Parathyroid adenoma (tissue), 2 donors: Measurements from ENCODE around the gene NELFE.
"Not testable (repeated sequence)": the region's sequence is repeated elsewhere in the genome, so short reads cannot be mapped to it uniquely, and the experiment has no call there.

ENCODE experiments used
- H2AFZ ChIP-seq: fragments of 300-600 bp; sonication (generic); one replicate; pipeline ENCODE4 v1.7.0; 2017; ENCODE audit warnings: antibody characterized with exemption, mild to moderate bottlenecking
- H3K27ac ChIP-seq: fragments of 300-600 bp; sonication (generic); one replicate; pipeline ENCODE4 v1.7.0; 2017
- H3K27me3 ChIP-seq: fragments of 300-600 bp; sonication (generic); one replicate; pipeline ENCODE4 v1.7.0; 2017; ENCODE audit warnings: low read length; ENCODE audit not compliant: control insufficient read depth, insufficient read depth
- H3K36me3 ChIP-seq: fragments of 300-600 bp; sonication (generic); one replicate; pipeline ENCODE4 v1.7.0; 2017; ENCODE audit warnings: low read length; ENCODE audit not compliant: control insufficient read depth, insufficient read depth
- H3K4me1 ChIP-seq: fragments of 300-600 bp; sonication (generic); one replicate; pipeline ENCODE4 v1.7.0; 2017; ENCODE audit warnings: control low read depth
- H3K4me2 ChIP-seq: fragments of 300-600 bp; sonication (generic); one replicate; pipeline ENCODE4 v1.7.0; 2017; ENCODE audit warnings: low read length
- H3K4me3 ChIP-seq: fragments of 300-600 bp; sonication (generic); one replicate; pipeline ENCODE4 v1.7.0; 2017; ENCODE audit warnings: low read depth, low read length
- H3K79me2 ChIP-seq: fragments of 300-600 bp; sonication (generic); one replicate; pipeline ENCODE4 v1.7.0; 2017; ENCODE audit warnings: control low read depth
- H3K9ac ChIP-seq: fragments of 300-600 bp; sonication (generic); one replicate; pipeline ENCODE4 v1.7.0; 2017; ENCODE audit warnings: mild to moderate bottlenecking
- H3K9me3 ChIP-seq: fragments of 300-600 bp; sonication (generic); one replicate; pipeline ENCODE4 v1.7.0; 2017; ENCODE audit warnings: low read length; ENCODE audit not compliant: control insufficient read depth
- TF ChIP-seq, protein P1 (sequence below): fragments of 300-600 bp; sonication (generic); IDR thresholded peaks from one replicate; pipeline ENCODE4 v1.7.0; 2017; ENCODE audit warnings: antibody characterized with exemption, mild to moderate bottlenecking
- donor health status: primary hyperparathyroidism.

Gene NELFE

DNA sequence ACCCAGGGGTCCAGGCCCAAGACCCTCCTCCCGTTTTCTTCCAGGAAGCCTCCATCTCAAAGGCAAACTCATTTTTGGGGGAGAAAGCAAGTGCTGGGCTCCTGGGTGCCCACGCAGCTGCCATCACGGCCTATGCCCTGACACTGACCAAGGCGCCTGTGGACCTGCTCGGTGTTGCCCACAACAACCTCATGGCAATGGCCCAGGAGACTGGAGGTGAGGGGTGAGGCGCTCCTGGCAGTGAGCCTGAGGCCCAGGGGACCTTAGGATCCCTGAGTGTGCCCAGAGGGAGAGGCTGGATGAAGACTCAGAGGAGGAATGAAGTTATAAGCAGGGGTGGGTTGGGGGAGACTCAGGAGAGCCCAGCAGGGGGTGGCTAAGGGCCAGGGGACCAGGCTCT is 37.6 kb upstream of the NELFE start:
- not testable (repeated sequence) for H3K4me3 ChIP-seq, H3K79me2 ChIP-seq, H3K9me3 ChIP-seq, H3K4me1 ChIP-seq, H2AFZ ChIP-seq, H3K4me2 ChIP-seq, H3K36me3 ChIP-seq, H3K27ac ChIP-seq, H3K27me3 ChIP-seq, H3K9ac ChIP-seq

DNA sequence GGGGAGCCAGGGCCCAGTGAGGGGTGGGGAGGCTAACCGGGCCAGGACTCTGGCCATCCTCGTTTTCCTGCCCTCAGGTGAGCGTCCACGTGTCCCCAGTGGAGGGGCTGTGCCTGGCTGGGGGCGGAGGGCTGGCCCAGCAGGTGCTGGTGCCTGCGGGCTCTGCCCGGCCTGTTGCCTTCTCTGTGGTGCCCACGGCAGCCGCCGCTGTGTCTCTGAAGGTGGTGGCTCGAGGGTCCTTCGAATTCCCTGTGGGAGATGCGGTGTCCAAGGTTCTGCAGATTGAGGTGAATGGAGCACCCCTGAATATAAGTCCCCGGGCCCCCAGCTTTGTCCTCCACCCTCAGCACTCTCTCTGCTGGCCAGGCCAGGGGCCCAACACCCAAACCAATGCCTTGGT is 35.6 kb upstream of the NELFE start:
- H3K4me3 ChIP-seq, H2AFZ ChIP-seq, H3K79me2 ChIP-seq: not testable (repeated sequence)

DNA sequence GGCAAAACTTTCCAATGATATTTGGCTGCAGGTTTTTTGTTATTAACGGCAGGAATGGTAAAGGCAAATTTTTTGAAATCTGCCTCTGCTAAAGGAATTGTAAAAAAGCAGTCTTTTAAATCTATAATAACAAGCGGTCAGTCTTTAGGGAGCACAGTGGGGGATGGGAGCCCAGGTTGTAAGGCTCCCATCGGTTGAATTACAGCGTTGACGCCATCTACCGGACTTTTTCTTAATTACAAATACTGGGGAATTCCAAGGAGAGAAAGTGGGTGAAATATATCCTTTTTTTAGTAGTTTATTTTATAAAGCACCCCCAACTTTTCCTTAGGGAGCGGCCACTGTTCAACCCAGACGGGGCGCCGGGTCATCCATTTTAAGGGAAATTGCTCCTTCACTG is 30.6 kb upstream of the NELFE start:
- H3K4me1 ChIP-seq, H3K27ac ChIP-seq, H3K9me3 ChIP-seq, H3K4me3 ChIP-seq, H3K4me2 ChIP-seq, H3K9ac ChIP-seq, H3K36me3 ChIP-seq, H3K79me2 ChIP-seq, H3K27me3 ChIP-seq, H2AFZ ChIP-seq: not testable (repeated sequence)

More for the DNA sequence above, 35.6 kb upstream of the NELFE start:
- not testable (repeated sequence) for H3K27ac ChIP-seq, H3K4me2 ChIP-seq, H3K9ac ChIP-seq, H3K27me3 ChIP-seq, H3K4me1 ChIP-seq, H3K9me3 ChIP-seq, H3K36me3 ChIP-seq

DNA sequence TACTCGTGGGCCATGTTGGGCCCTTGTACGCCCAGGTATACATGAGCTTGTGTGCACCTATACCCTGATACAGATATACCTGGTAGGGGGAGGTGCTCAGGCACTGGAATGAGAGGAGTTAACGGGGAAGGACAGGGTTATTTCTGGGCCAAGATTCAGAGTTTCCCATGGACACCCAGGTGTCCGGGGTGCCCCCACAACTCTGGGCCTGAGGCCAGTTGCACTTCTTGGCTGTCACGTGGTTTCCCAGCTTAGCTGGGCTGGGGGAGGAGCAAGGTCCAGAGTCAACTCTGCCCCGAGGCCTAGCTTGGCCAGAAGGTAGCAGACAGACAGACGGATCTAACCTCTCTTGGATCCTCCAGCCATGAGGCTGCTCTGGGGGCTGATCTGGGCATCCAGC is 23.0 kb upstream of the NELFE start, which contains the start of gene C4A:
C4A (plus strand) TSS at position 314 of the 400 bp plus-strand sequence; CDS start at position 365, 51 bp downstream.
- H3K79me2 ChIP-seq, H3K4me3 ChIP-seq, H3K9ac ChIP-seq, H3K27me3 ChIP-seq, H3K4me2 ChIP-seq, H3K4me1 ChIP-seq, H3K9me3 ChIP-seq, H3K36me3 ChIP-seq, H3K27ac ChIP-seq, H2AFZ ChIP-seq: not testable (repeated sequence)

DNA sequence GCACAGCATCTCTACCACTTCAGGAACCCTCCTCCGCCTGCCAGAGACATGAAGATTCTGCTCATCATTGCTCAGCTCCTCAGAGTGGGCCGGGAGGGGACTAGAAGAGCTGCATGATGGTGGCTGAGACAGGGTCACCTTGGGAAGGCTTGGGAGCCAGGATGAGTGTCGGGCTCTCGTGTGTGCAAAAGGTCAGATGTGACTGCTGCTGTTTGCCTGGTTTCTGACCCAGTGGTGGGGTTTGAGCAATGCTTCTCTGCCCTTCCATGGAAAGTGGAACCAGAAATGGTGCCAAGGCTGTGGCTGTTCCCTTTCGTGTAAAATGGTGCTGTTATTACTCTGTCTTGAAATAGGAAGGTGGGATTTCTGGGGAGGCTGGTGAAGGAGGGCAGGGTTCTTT is 22.2 kb upstream of the NELFE start:
- H3K9me3 ChIP-seq, H3K4me1 ChIP-seq, H3K4me3 ChIP-seq, H3K79me2 ChIP-seq, H2AFZ ChIP-seq, H3K4me2 ChIP-seq, H3K27ac ChIP-seq, H3K9ac ChIP-seq, H3K36me3 ChIP-seq, H3K27me3 ChIP-seq: not testable (repeated sequence)

DNA sequence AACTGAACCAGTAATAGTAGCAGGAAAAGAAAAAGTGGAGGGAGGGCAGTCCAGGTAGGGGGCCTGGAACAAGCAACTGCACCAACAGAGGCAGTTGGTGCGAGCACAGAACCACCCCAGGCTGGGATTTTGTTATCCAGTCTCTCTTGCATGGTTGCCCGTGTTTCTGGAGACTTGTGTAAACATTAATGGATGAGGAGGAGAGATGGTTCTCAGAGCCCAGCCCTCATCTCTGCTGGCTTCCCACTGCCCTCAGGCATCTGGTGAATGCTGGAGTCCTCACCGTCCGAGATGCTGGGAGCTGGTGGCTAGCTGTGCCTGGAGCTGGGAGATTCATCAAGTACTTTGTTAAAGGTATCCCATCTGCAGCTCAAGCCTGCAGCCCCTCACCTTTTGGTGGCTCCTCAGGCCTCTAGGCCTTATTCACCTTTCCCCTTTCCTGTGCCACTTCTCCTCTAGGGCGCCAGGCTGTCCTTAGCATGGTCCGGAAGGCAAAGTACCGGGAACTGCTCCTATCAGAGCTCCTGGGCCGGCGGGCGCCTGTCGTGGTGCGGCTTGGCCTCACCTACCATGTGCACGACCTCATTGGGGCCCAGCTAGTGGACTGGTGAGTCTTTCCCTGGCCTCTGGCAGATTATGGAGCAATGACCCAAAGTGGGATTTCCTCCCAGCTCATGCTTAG is 21.6 kb upstream of the NELFE start:
- H3K9me3 ChIP-seq, H3K4me1 ChIP-seq, H2AFZ ChIP-seq, H3K4me3 ChIP-seq, H3K27ac ChIP-seq, H3K36me3 ChIP-seq, H3K9ac ChIP-seq, H3K4me2 ChIP-seq, H3K27me3 ChIP-seq, H3K79me2 ChIP-seq: not testable (repeated sequence)

DNA sequence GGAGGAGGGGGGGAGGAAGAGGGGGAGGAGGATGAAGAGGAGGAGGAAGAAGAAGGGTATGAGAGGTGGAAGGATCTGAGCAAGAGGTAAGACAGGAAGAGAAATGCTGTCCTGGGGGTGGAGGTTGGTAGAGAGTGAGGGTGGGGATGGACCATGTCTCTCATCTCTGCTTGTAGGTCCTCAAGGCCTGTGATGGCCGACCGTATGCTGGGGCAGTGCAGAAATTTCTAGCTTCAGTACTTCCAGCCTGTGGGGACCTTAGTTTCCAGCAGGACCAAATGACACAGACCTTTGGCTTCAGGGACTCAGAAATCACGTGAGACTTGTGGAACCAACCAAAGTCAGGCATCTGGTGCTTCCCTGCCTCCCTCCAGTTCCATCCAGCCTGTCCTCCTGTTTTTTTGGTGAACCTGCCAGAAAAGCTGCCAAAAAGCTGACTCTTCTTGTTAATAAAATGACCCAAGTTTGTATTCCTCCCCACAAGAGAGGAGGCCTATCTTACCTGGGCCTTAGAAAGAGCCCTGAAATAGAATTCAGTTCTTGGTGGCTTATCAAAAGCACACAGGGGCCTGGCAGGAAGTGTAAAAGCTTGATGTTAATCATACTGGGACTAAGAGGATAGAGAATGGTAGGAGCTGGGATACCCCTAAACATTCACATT is 20.6 kb upstream of the NELFE start:
- H3K9ac ChIP-seq, result no peak overlapping the region
- H2AFZ ChIP-seq, result no peak overlapping the region
- H3K36me3 ChIP-seq, result no peaks in the 10 kb centered on the region
- no peaks in the 10 kb centered on the region for H3K27me3 ChIP-seq
- no peak overlapping the region for H3K4me2 ChIP-seq
- H3K9me3 ChIP-seq, result no peaks in the 10 kb centered on the region
- no peak overlapping the region for H3K4me3 ChIP-seq
- peaks cover 4% of the 10 kb centered on the region for H3K79me2 ChIP-seq
- no peak overlapping the region for H3K27ac ChIP-seq
- TF ChIP-seq, protein P1, sequence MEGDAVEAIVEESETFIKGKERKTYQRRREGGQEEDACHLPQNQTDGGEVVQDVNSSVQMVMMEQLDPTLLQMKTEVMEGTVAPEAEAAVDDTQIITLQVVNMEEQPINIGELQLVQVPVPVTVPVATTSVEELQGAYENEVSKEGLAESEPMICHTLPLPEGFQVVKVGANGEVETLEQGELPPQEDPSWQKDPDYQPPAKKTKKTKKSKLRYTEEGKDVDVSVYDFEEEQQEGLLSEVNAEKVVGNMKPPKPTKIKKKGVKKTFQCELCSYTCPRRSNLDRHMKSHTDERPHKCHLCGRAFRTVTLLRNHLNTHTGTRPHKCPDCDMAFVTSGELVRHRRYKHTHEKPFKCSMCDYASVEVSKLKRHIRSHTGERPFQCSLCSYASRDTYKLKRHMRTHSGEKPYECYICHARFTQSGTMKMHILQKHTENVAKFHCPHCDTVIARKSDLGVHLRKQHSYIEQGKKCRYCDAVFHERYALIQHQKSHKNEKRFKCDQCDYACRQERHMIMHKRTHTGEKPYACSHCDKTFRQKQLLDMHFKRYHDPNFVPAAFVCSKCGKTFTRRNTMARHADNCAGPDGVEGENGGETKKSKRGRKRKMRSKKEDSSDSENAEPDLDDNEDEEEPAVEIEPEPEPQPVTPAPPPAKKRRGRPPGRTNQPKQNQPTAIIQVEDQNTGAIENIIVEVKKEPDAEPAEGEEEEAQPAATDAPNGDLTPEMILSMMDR, result no peak
- H3K4me1 ChIP-seq, result no peaks in the 10 kb centered on the region
